Mesendoderm (in vitro differentiated cells): ENCODE measurements around the gene ANKRD27.
A peak's percentile ranks its signal among the peaks of the same experiment; 100 is the strongest.
"Not testable (repeated sequence)": the region's sequence is repeated elsewhere in the genome, so short reads cannot be mapped to it uniquely, and the experiment has no call there.

Source experiments
- DNase-seq: peaks from one replicate; pipeline ENCODE4 v3.0.0; 2013
- H2AK5ac ChIP-seq: 2 replicates; pipeline ENCODE4 v1.6.1; 2013; ENCODE audit warnings: low read length, inconsistent platforms
- H2BK120ac ChIP-seq: 2 replicates; pipeline ENCODE4 v1.6.1; 2013; ENCODE audit warnings: low read depth, mild to moderate bottlenecking, low read length, moderate library complexity, mixed read lengths
- H2BK15ac ChIP-seq: replicated peaks from 2 replicates; pipeline ENCODE4 v1.6.1; 2013; ENCODE audit warnings: low read depth, mild to moderate bottlenecking, moderate library complexity
- H2BK5ac ChIP-seq: 2 replicates; pipeline ENCODE4 v1.6.1; 2013; ENCODE audit warnings: low read length, inconsistent platforms
- H3K18ac ChIP-seq: 2 replicates; pipeline ENCODE4 v1.6.1; 2013; ENCODE audit warnings: mild to moderate bottlenecking, low read length, mixed read lengths
- H3K23ac ChIP-seq: one replicate; pipeline ENCODE4 v1.6.1; 2013; ENCODE audit warnings: low read length
- H3K27ac ChIP-seq: 2 replicates; pipeline ENCODE4 v1.5.1; 2013; ENCODE audit warnings: low read depth, mild to moderate bottlenecking, inconsistent platforms, low read length, moderate library complexity
- H3K27me3 ChIP-seq: 2 replicates; pipeline ENCODE4 v1.6.1; 2013; ENCODE audit warnings: low read length, control low read depth, mild to moderate bottlenecking, inconsistent platforms; ENCODE audit not compliant: insufficient read depth, poor library complexity
- H3K36me3 ChIP-seq: 2 replicates; pipeline ENCODE4 v1.6.1; 2013; ENCODE audit warnings: low read length, inconsistent platforms; ENCODE audit not compliant: control insufficient read depth, insufficient read depth
- H3K4ac ChIP-seq: one replicate; pipeline ENCODE4 v1.6.1; 2013; ENCODE audit warnings: low read depth, mild to moderate bottlenecking, low read length, moderate library complexity
- H3K4me1 ChIP-seq: 2 replicates; pipeline ENCODE4 v1.6.1; 2013; ENCODE audit warnings: low read depth, low read length, inconsistent platforms; ENCODE audit not compliant: control insufficient read depth
- H3K4me2 ChIP-seq: 2 replicates; pipeline ENCODE4 v1.6.1; 2013; ENCODE audit warnings: low read length
- H3K4me3 ChIP-seq: 2 replicates; pipeline ENCODE4 v1.5.1; 2013; ENCODE audit warnings: mild to moderate bottlenecking, low read length
- H3K56ac ChIP-seq: one replicate; pipeline ENCODE4 v1.6.1; 2013; ENCODE audit warnings: low read length
- H3K79me1 ChIP-seq: 2 replicates; pipeline ENCODE4 v1.6.1; 2013; ENCODE audit warnings: low read length, inconsistent platforms
- H3K79me2 ChIP-seq: 2 replicates; pipeline ENCODE4 v1.6.1; 2013; ENCODE audit warnings: mild to moderate bottlenecking, low read length; ENCODE audit not compliant: control insufficient read depth, insufficient read depth
- H3K9ac ChIP-seq: 2 replicates; pipeline ENCODE4 v1.6.1; 2013; ENCODE audit warnings: low read length, inconsistent platforms
- H4K5ac ChIP-seq: one replicate; pipeline ENCODE4 v1.6.1; 2013; ENCODE audit warnings: low read length
- H4K8ac ChIP-seq: one replicate; pipeline ENCODE4 v1.6.1; 2013; ENCODE audit warnings: low read depth, mild to moderate bottlenecking, control low read depth, low read length, moderate library complexity
- WGBS: extraction: QIAGEN DNeasy Blood & Tissue Kit; methylation state at CpG from one replicate; pipeline ENCODE4 v1.1.7; 2013; ENCODE audit warnings: low lambda C conversion rate, missing lambda C conversion rate; ENCODE audit not compliant: insufficient coverage; ENCODE audit errors: extremely low coverage; 5-methylcytosine and 5-hydroxymethylcytosine counted together

The ANKRD27 gene

DNA sequence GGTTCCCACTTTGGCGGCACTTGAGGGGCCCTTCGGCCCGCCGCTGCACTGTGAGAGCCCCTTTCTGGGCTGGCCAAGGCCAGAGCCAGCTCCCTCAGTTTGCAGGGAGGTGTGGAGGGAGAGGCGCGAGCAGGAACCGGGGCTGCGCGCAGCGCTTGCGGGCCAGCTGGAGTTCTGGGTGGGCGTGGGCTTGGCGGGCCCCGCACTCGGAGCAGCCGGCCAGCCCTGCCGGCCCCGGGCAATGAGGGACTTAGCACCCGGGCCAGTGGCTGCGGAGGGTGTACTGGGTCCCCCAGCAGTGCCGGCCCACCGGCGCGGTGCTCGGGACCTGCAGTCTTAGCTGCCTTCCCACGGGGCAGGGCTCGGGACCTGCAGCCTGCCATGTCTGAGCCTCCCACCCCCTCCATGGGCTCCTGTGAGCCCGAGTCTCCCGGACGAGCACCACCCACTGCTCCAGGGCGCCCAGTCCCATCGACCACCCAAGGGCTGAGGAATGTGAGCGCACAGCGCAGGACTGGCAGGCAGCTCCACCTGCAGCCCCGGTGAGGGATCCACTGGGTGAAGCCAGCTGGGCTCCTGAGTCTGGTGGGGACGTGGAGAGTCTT lies 103.4 kb downstream of the ANKRD27 start:
- no CpG with 5 or more reads among the region's 36 CpGs for WGBS
- H3K4ac ChIP-seq, H3K4me1 ChIP-seq, H2BK15ac ChIP-seq, H3K27ac ChIP-seq, H3K56ac ChIP-seq, H3K4me2 ChIP-seq, H4K5ac ChIP-seq, H3K79me2 ChIP-seq, H3K27me3 ChIP-seq, H2BK5ac ChIP-seq, H3K4me3 ChIP-seq, H2BK120ac ChIP-seq, H3K9ac ChIP-seq, DNase-seq, H2AK5ac ChIP-seq, H3K23ac ChIP-seq, H3K79me1 ChIP-seq, H3K18ac ChIP-seq, H4K8ac ChIP-seq, H3K36me3 ChIP-seq: not testable (repeated sequence)

GRCh38 chr19:32570081-32570785 lies 104.7 kb downstream of the ANKRD27 start:
- H4K5ac ChIP-seq: no peak overlapping the region
- H3K56ac ChIP-seq: no peak overlapping the region
- H3K4ac ChIP-seq: no peak overlapping the region
- H3K4me1 ChIP-seq: no peaks in the 10 kb centered on the region
- H3K36me3 ChIP-seq: no peaks in the 10 kb centered on the region
- H4K8ac ChIP-seq: no peak overlapping the region
- no peak overlapping the region for H3K23ac ChIP-seq
- no peak overlapping the region for H2BK120ac ChIP-seq
- no peaks in the 10 kb centered on the region for H3K79me1 ChIP-seq
- H3K4me2 ChIP-seq: no peak overlapping the region
- H3K4me3 ChIP-seq: no peak overlapping the region
- H3K27ac ChIP-seq: no peak overlapping the region
- no peak overlapping the region for H2BK5ac ChIP-seq
- DNase-seq: peak; percentile 62
- no CpG with 5 or more reads among the region's 15 CpGs for WGBS
- H3K18ac ChIP-seq: no peak overlapping the region
- no peak overlapping the region for H3K9ac ChIP-seq
- H2BK15ac ChIP-seq: no peak overlapping the region
- H2AK5ac ChIP-seq: no peak overlapping the region
- H3K79me2 ChIP-seq: no peaks in the 10 kb centered on the region
- no peaks in the 10 kb centered on the region for H3K27me3 ChIP-seq

GRCh38 chr19:32567486-32567885 lies 107.5 kb downstream of the ANKRD27 start:
- Histone ChIP-seq H3K4me3 (no peak overlapping the region), H3K27me3 (no peaks in the 10 kb centered on the region), H3K27ac (no peak overlapping the region), H3K79me2 (no peaks in the 10 kb centered on the region), H4K5ac (no peak overlapping the region), H4K8ac (no peak overlapping the region), H2AK5ac (no peak overlapping the region), H2BK120ac (no peak overlapping the region), H2BK5ac (no peak overlapping the region), H2BK15ac (no peak overlapping the region), H3K23ac (no peak overlapping the region), H3K9ac (no peak overlapping the region), H3K18ac (no peak overlapping the region), H3K4me2 (no peak overlapping the region), H3K36me3 (no peaks in the 10 kb centered on the region), H3K79me1 (no peaks in the 10 kb centered on the region), H3K4ac (no peak overlapping the region), H3K56ac (no peak overlapping the region), H3K4me1 (no peaks in the 10 kb centered on the region)
- no CpG with 5 or more reads among the region's 9 CpGs for WGBS
- no peak for DNase-seq

DNA sequence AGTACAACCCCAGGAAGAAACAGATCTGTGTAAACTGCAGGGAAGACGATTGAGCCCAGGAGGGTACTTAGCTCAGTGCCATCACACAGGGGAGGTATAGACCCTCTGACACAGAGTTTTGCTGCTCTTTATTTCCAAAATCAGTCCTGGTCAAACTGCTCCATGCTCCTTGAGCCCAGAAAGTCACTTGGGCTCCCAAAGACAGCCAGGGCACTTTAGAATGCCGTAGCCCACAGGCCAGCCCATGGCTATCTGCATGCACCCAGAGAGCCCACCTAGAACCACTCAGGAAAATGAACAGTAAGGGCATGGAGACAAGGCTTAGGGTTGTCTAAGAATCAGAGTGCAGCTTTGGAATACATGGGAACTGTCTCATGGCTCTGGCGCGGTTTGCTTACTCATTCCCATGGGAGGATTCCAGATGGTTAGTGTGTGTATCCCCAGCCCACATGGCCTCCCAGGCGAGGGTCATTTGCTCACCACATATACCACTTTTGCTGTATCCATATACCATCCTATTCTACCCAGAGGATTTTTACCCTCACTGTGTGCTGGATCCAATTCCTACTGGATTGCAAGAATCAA lies 108.6 kb downstream of the ANKRD27 start:
- Histone ChIP-seq H3K9ac (no peak overlapping the region), H4K5ac (no peak overlapping the region), H4K8ac (no peak overlapping the region), H3K4me3 (no peak overlapping the region), H2AK5ac (no peak overlapping the region), H3K23ac (no peak overlapping the region), H2BK5ac (no peak overlapping the region), H3K27ac (no peak overlapping the region), H3K56ac (no peak overlapping the region), H3K36me3 (no peaks in the 10 kb centered on the region), H3K4me2 (no peak overlapping the region), H2BK120ac (no peak overlapping the region), H3K79me2 (no peaks in the 10 kb centered on the region), H3K79me1 (no peaks in the 10 kb centered on the region), H3K4me1 (no peaks in the 10 kb centered on the region), H2BK15ac (no peak overlapping the region), H3K18ac (no peak overlapping the region), H3K27me3 (no peaks in the 10 kb centered on the region), H3K4ac (no peak overlapping the region)
- no CpG with 5 or more reads among the region's 5 CpGs for WGBS
- no peak for DNase-seq

- Histone ChIP-seq H2AK5ac (no peak overlapping the region), H3K4me3 (no peak overlapping the region), H2BK120ac (no peak overlapping the region), H4K8ac (no peak overlapping the region), H2BK15ac (no peak overlapping the region), H3K36me3 (no peaks in the 10 kb centered on the region), H3K79me2 (no peaks in the 10 kb centered on the region), H3K4me1 (no peaks in the 10 kb centered on the region), H3K23ac (no peak overlapping the region), H3K56ac (no peak overlapping the region), H3K79me1 (no peaks in the 10 kb centered on the region), H3K4me2 (no peak overlapping the region), H3K4ac (no peak overlapping the region), H3K27ac (no peak overlapping the region), H3K9ac (no peak overlapping the region), H3K27me3 (no peaks in the 10 kb centered on the region), H2BK5ac (no peak overlapping the region), H3K18ac (no peak overlapping the region), H4K5ac (no peak overlapping the region)
- WGBS: no CpG with 5 or more reads among the region's 9 CpGs
- DNase-seq: no peak
Observed at GRCh38 chr19:32563761-32564160, 111.2 kb downstream of the ANKRD27 start.
